Activated naive CD4-positive, alpha-beta T cell treated with anti-CD3 and anti-CD28 coated beads, Interleukin-2, amount 50 U/mL, for 72 hours (primary cell): ENCODE measurements around the gene DNAJB12. TPM values are rescaled to one million over a fixed set of nuclear protein-coding genes. Genes with fewer than 3 reads are reported as not detected.
"Not testable (repeated sequence)": the region's sequence is repeated elsewhere in the genome, so short reads cannot be mapped to it uniquely, and the experiment has no call there.

ENCODE experiments used
- ATAC-seq, 2 donors: fragments of 150-1000 bp; cut with Tn5 transposase; 2 replicates each; pipeline ENCODE4 v1.10.0; 2021; ENCODE audit warnings: mild to moderate bottlenecking in 2 of 2, moderate library complexity in 2 of 2
- DNase-seq, 2 donors: peaks; one replicate each; pipeline ENCODE4 v3.0.0; 2021 to 2022; ENCODE audit warnings: low spot score in 2 of 2
- H3K27ac Mint-ChIP-seq, 2 donors: one replicate each; pipeline ENCODE4 v1.8.0; 2022; ENCODE audit warnings: mild to moderate bottlenecking in 2 of 2, mixed read lengths in 2 of 2
- H3K36me3 Mint-ChIP-seq, 2 donors: one replicate each; pipeline ENCODE4 v1.8.0; 2022; ENCODE audit warnings: mixed read lengths in 2 of 2
- H3K9me3 Mint-ChIP-seq, 2 donors: one replicate each; pipeline ENCODE4 v1.8.0; 2022; ENCODE audit warnings: mixed read lengths in 2 of 2
- total RNA-seq, 2 donors: library from RNA; stranded (reverse); gene quantifications; one replicate each; pipeline ENCODE4 v1.2.3, GENCODE V29; 2022

The DNAJB12 gene
- total RNA-seq, 2 donors from 2014 or later: 20.7 to 26.6 TPM

- ATAC-seq (peak in 1 of 2 donors; percentile 18), DNase-seq (peak; percentile 87 to 88)
- Mint-ChIP-seq H3K27ac (peak overlapping the region; percentile 97 to 100), H3K36me3 (peaks cover 9 to 17% of the 10 kb centered on the region in 2 donors)
- not testable (repeated sequence) for H3K9me3 Mint-ChIP-seq
These were observed 27.8 kb downstream of the DNAJB12 start for GRCh38 chr10:72326665-72327603.

- peak overlapping the region in 1 of 2 donors; percentile 95 for H3K27ac Mint-ChIP-seq
- H3K36me3 Mint-ChIP-seq: peaks cover 9 to 13% of the 10 kb centered on the region in 2 donors
- peak in 1 of 2 donors; percentile 56 for DNase-seq
- ATAC-seq, H3K9me3 Mint-ChIP-seq: not testable (repeated sequence)
These were observed 29.2 kb downstream of the DNAJB12 start for GRCh38 chr10:72325243-72326175.

- Mint-ChIP-seq H3K9me3 (peaks cover 0 to 4% of the 10 kb centered on the region in 2 donors), H3K27ac (peak overlapping the region; percentile 65 to 95), H3K36me3 (peaks cover 9 to 13% of the 10 kb centered on the region in 2 donors)
- ATAC-seq: no peak
- no peak for DNase-seq
These were observed 30.9 kb downstream of the DNAJB12 start for GRCh38 chr10:72323771-72324191.

- peaks cover 9 to 17% of the 10 kb centered on the region in 2 donors for H3K36me3 Mint-ChIP-seq
- H3K9me3 Mint-ChIP-seq: peaks cover 0 to 4% of the 10 kb centered on the region in 2 donors
- DNase-seq (no peak), ATAC-seq (no peak)
- H3K27ac Mint-ChIP-seq: peak overlapping the region; percentile 95 to 97
These were observed 31.5 kb downstream of the DNAJB12 start for GRCh38 chr10:72323108-72323749.

- Mint-ChIP-seq H3K27ac (peak overlapping the region; percentile 95 to 97), H3K9me3 (peaks cover 0 to 4% of the 10 kb centered on the region in 2 donors), H3K36me3 (peaks cover 9 to 12% of the 10 kb centered on the region in 2 donors)
- ATAC-seq (peak; percentile 13 to 15), DNase-seq (no peak)
These were observed 32.2 kb downstream of the DNAJB12 start for GRCh38 chr10:72322280-72323058.

GRCh38 chr10:72322030-72322279 is 32.8 kb downstream of the DNAJB12 start:
- DNase-seq: peak in 1 of 2 donors; percentile 70
- H3K9me3 Mint-ChIP-seq: peaks cover 0 to 4% of the 10 kb centered on the region in 2 donors
- no peak for ATAC-seq
- peaks cover 8 to 11% of the 10 kb centered on the region in 2 donors for H3K36me3 Mint-ChIP-seq
- H3K27ac Mint-ChIP-seq: peak overlapping the region; percentile 95 to 97

GRCh38 chr10:72321248-72322029 is 33.3 kb downstream of the DNAJB12 start:
- Mint-ChIP-seq H3K9me3 (peaks cover 0 to under 1% of the 10 kb centered on the region in 2 donors), H3K27ac (peak overlapping the region; percentile 95 to 99), H3K36me3 (peaks cover 2 to 6% of the 10 kb centered on the region in 2 donors)
- DNase-seq (peak in 1 of 2 donors; percentile 58), ATAC-seq (no peak)

GRCh38 chr10:72320676-72321247 is 34.0 kb downstream of the DNAJB12 start:
- peak; percentile 71 to 91 for DNase-seq
- peak overlapping the region; percentile 95 to 99 for H3K27ac Mint-ChIP-seq
- ATAC-seq: peak; percentile 75 to 77
- H3K36me3 Mint-ChIP-seq: peaks cover 5 to 12% of the 10 kb centered on the region in 2 donors
- H3K9me3 Mint-ChIP-seq: peaks cover 0 to 5% of the 10 kb centered on the region in 2 donors

- peak; percentile 83 to 94 for DNase-seq
- peak; percentile 63 to 66 for ATAC-seq
- H3K36me3 Mint-ChIP-seq: peaks cover 6 to 16% of the 10 kb centered on the region in 2 donors
- peaks cover 0 to 5% of the 10 kb centered on the region in 2 donors for H3K9me3 Mint-ChIP-seq
- H3K27ac Mint-ChIP-seq: peak overlapping the region; percentile 95 to 99
These were observed 35.1 kb downstream of the DNAJB12 start for GRCh38 chr10:72319416-72320254.

- Mint-ChIP-seq H3K27ac (peak overlapping the region; percentile 95), H3K36me3 (peaks cover 6 to 16% of the 10 kb centered on the region in 2 donors), H3K9me3 (peaks cover 0 to 5% of the 10 kb centered on the region in 2 donors)
- ATAC-seq: no peak
- DNase-seq: peak in 1 of 2 donors; percentile 53
These were observed 36.1 kb downstream of the DNAJB12 start for GRCh38 chr10:72318418-72319262.

- Mint-ChIP-seq H3K27ac (peak overlapping the region; percentile 88 to 95), H3K9me3 (peaks cover 0 to 5% of the 10 kb centered on the region in 2 donors), H3K36me3 (peaks cover 6 to 16% of the 10 kb centered on the region in 2 donors)
- DNase-seq (peak in 1 of 2 donors; percentile 65), ATAC-seq (no peak)
These were observed 37.8 kb downstream of the DNAJB12 start for GRCh38 chr10:72316748-72317435.

GRCh38 chr10:72316386-72316700 is 38.4 kb downstream of the DNAJB12 start:
- DNase-seq: no peak
- Mint-ChIP-seq H3K36me3 (peaks cover 6 to 16% of the 10 kb centered on the region in 2 donors), H3K9me3 (peaks cover 0 to 5% of the 10 kb centered on the region in 2 donors), H3K27ac (peak overlapping the region; percentile 88 to 95)
- no peak for ATAC-seq
